Right ventricle myocardium inferior (tissue), 1 donor: ENCODE data around the gene TMEM63A. TPM values are rescaled to one million over a fixed set of nuclear protein-coding genes. Genes with fewer than 3 reads are reported as not detected.

Source experiments
- microRNA-seq: library from miRNA; unstranded; fragments of <30 nt; microRNA quantifications from one replicate; pipeline ENCODE4 v1.2.0, GENCODE V29; 2020
- total RNA-seq: library from RNA; stranded (reverse); fragmentation: NEBNext Ultra II Directional; extraction: Animal tissue kit (Norgen Biotek cat#: 25700); gene quantifications from one replicate; pipeline ENCODE4 v1.2.1, GENCODE V29; 2021
- donor health status: DM: no; HTN: yes; CAD: no; lungs with severe emphysema.

Gene TMEM63A
- total RNA-seq, 1 donor from 2014 or later = 30.6 TPM

Small RNA genes within 50 kb of the gene (microRNA-seq; reads per million reads assigned to microRNA genes)
- gene MIR6741 = not detected

Other genes with a start within 250 kb of the TMEM63A start
- gene ENAH, start 229.3 kb downstream of the TMEM63A start, total RNA-seq = 80.0 TPM
- gene SRP9, start 104.6 kb downstream of the TMEM63A start, total RNA-seq = 192 TPM
- 76.0 TPM for gene EPHX1, start 72.3 kb downstream of the TMEM63A start, total RNA-seq
- gene LEFTY1, start 6.8 kb upstream of the TMEM63A start, total RNA-seq = not detected
- gene PYCR2, start 41.9 kb upstream of the TMEM63A start, total RNA-seq = 58.6 TPM
- gene LEFTY2, start 58.8 kb upstream of the TMEM63A start, total RNA-seq = 0.19 TPM
- gene SDE2, start 117.0 kb upstream of the TMEM63A start, total RNA-seq = 11.7 TPM
- 348 TPM for gene H3-3A, start 180.3 kb upstream of the TMEM63A start, total RNA-seq